H9 (cell line): Measurements from ENCODE around the gene MYO10. TPM values are rescaled to one million over a fixed set of nuclear protein-coding genes. Genes with fewer than 3 reads are reported as not detected.

Source experiments
- DNase-seq: peaks from one replicate; pipeline ENCODE4 v3.0.0-alpha.2; 2017
- H2AFZ ChIP-seq: one replicate; pipeline ENCODE4 v1.6.1; 2013; ENCODE audit warnings: mild to moderate bottlenecking, low read length, control low read depth, moderate library complexity
- H2AK5ac ChIP-seq: 2 replicates; pipeline ENCODE4 v1.6.1; 2013; ENCODE audit warnings: low read length, control low read depth, mixed read lengths; ENCODE audit not compliant: insufficient read length
- H2BK120ac ChIP-seq: one replicate; pipeline ENCODE4 v1.6.1; 2013; ENCODE audit warnings: low read depth, mild to moderate bottlenecking, low read length, control low read depth, inconsistent platforms; ENCODE audit not compliant: poor library complexity, severe bottlenecking
- H2BK12ac ChIP-seq: 2 replicates; pipeline ENCODE4 v1.6.1; 2013; ENCODE audit warnings: low read length, control low read depth, mixed read lengths, low read depth; ENCODE audit not compliant: insufficient read length
- H2BK15ac ChIP-seq: 2 replicates; pipeline ENCODE4 v1.6.1; 2013; ENCODE audit warnings: low read depth, low read length, control low read depth
- H2BK20ac ChIP-seq: one replicate; pipeline ENCODE4 v1.6.1; 2013; ENCODE audit warnings: low read depth, mild to moderate bottlenecking, low read length, control low read depth, inconsistent platforms; ENCODE audit not compliant: poor library complexity, severe bottlenecking
- H2BK5ac ChIP-seq: 2 replicates; pipeline ENCODE4 v1.6.1; 2013; ENCODE audit warnings: low read length, control low read depth, mixed read lengths; ENCODE audit not compliant: insufficient read length
- H3K14ac ChIP-seq: 2 replicates; pipeline ENCODE4 v1.6.1; 2013; ENCODE audit warnings: low read length, control low read depth; ENCODE audit not compliant: insufficient read depth
- H3K18ac ChIP-seq: 2 replicates; pipeline ENCODE4 v1.6.1; 2013; ENCODE audit warnings: low read depth, mild to moderate bottlenecking, mixed read lengths, low read length, control low read depth; ENCODE audit not compliant: insufficient read length
- H3K23ac ChIP-seq: 2 replicates; pipeline ENCODE4 v1.6.1; 2013; ENCODE audit warnings: low read length, control low read depth, mixed read lengths, low read depth; ENCODE audit not compliant: insufficient read length
- H3K23me2 ChIP-seq: 2 replicates; pipeline ENCODE4 v1.6.1; 2013; ENCODE audit warnings: low read depth, mild to moderate bottlenecking, mixed read lengths, low read length, control low read depth; ENCODE audit not compliant: insufficient read length, poor library complexity, severe bottlenecking
- H3K27ac ChIP-seq: 2 replicates; pipeline ENCODE4 v1.5.1; 2013; ENCODE audit warnings: low read length, control low read depth, mixed read lengths, low read depth; ENCODE audit not compliant: insufficient read length
- H3K27me3 ChIP-seq: 2 replicates; pipeline ENCODE4 v1.6.1; 2013; ENCODE audit warnings: low read length, control low read depth, inconsistent platforms; ENCODE audit not compliant: insufficient read depth
- H3K4ac ChIP-seq: 2 replicates; pipeline ENCODE4 v1.6.1; 2013; ENCODE audit warnings: low read depth, mild to moderate bottlenecking, control low read depth, inconsistent platforms, low read length, moderate library complexity
- H3K4me1 ChIP-seq: 2 replicates; pipeline ENCODE4 v1.6.1; 2013; ENCODE audit warnings: low read length, control low read depth, inconsistent platforms; ENCODE audit not compliant: insufficient read depth
- H3K4me2 ChIP-seq: 2 replicates; pipeline ENCODE4 v1.6.1; 2013; ENCODE audit warnings: low read length, control low read depth, mixed read lengths; ENCODE audit not compliant: insufficient read length, insufficient read depth
- H3K56ac ChIP-seq: 2 replicates; pipeline ENCODE4 v1.6.1; 2013; ENCODE audit warnings: low read depth, mild to moderate bottlenecking, mixed read lengths, low read length, control low read depth; ENCODE audit not compliant: insufficient read length
- H3K79me1 ChIP-seq: 2 replicates; pipeline ENCODE4 v1.6.1; 2013; ENCODE audit warnings: low read depth, mild to moderate bottlenecking, moderate library complexity, low read length, control low read depth, inconsistent platforms; ENCODE audit not compliant: insufficient read depth, poor library complexity, severe bottlenecking
- H3K79me2 ChIP-seq: 2 replicates; pipeline ENCODE4 v1.6.1; 2013; ENCODE audit warnings: low read length, control low read depth, inconsistent platforms; ENCODE audit not compliant: insufficient read depth
- H3K9ac ChIP-seq: 2 replicates; pipeline ENCODE4 v1.6.1; 2013; ENCODE audit warnings: low read length, control low read depth, mixed read lengths; ENCODE audit not compliant: insufficient read length; ENCODE audit errors: extremely low read depth
- H3K9me3 ChIP-seq: one replicate; pipeline ENCODE4 v1.6.1; 2013; ENCODE audit warnings: low read depth, low read length, inconsistent platforms; ENCODE audit not compliant: control insufficient read depth
- H3T11ph ChIP-seq: one replicate; pipeline ENCODE4 v1.6.1; 2013; ENCODE audit warnings: mild to moderate bottlenecking, low read length, control low read depth, inconsistent platforms
- H4K20me1 ChIP-seq: one replicate; pipeline ENCODE4 v1.6.1; 2013; ENCODE audit not compliant: control insufficient read depth, insufficient read length, insufficient read depth
- H4K5ac ChIP-seq: 2 replicates; pipeline ENCODE4 v1.6.1; 2013; ENCODE audit warnings: low read depth, mild to moderate bottlenecking, mixed read lengths, low read length, control low read depth; ENCODE audit not compliant: insufficient read length
- H4K8ac ChIP-seq: replicated peaks from 2 replicates; pipeline ENCODE4 v1.6.1; 2013; ENCODE audit warnings: low read length, control low read depth, mixed read lengths, low read depth; ENCODE audit not compliant: insufficient read length
- H4K91ac ChIP-seq: 2 replicates; pipeline ENCODE4 v1.6.1; 2013; ENCODE audit warnings: low read depth, mild to moderate bottlenecking, moderate library complexity, mixed read lengths, low read length, control low read depth; ENCODE audit not compliant: insufficient read length
- H3K27ac Mint-ChIP-seq, 3 experiments: 2 replicates in 2 of 3; 3 replicates in 1 of 3; pipeline ENCODE4 v1.8.0; 2020 to 2021; ENCODE audit warnings: mixed read lengths in 3 of 3, mild to moderate bottlenecking in 1 of 3, moderate library complexity in 1 of 3
- H3K27me3 Mint-ChIP-seq: 2 replicates; pipeline ENCODE4 v1.8.0; 2021; ENCODE audit warnings: low read depth, mild to moderate bottlenecking, moderate library complexity, mixed read lengths
- H3K36me3 Mint-ChIP-seq, 3 experiments: 2 replicates in 2 of 3; 3 replicates in 1 of 3; pipeline ENCODE4 v1.8.0; 2020 to 2021; ENCODE audit warnings: low read depth in 3 of 3, mixed read lengths in 3 of 3; ENCODE audit not compliant: insufficient read depth in 1 of 3
- H3K4me1 Mint-ChIP-seq, 2 experiments: 2 replicates each; pipeline ENCODE4 v1.8.0; 2020; ENCODE audit warnings: mixed read lengths in 2 of 2
- H3K4me3 Mint-ChIP-seq, 2 experiments: 2 replicates in 1 of 2; 3 replicates in 1 of 2; pipeline ENCODE4 v1.8.0; 2020 to 2021; ENCODE audit warnings: mild to moderate bottlenecking in 2 of 2, mixed read lengths in 2 of 2, moderate library complexity in 1 of 2
- H3K9me3 Mint-ChIP-seq, 2 experiments: 2 replicates in 1 of 2; 3 replicates in 1 of 2; pipeline ENCODE4 v1.8.0; 2020; ENCODE audit warnings: mild to moderate bottlenecking in 2 of 2, mixed read lengths in 2 of 2, moderate library complexity in 1 of 2
- CTCF ChIP-seq: fragments of 200-600 bp; sonication (generic); conservative IDR thresholded peaks from 3 replicates; pipeline ENCODE4 v1.8.0; 2021; ENCODE audit warnings: antibody characterized with exemption, mild to moderate bottlenecking
- WGBS: extraction: QIAGEN DNeasy Blood & Tissue Kit; methylation state at CpG from one replicate; pipeline ENCODE4 v1.1.7; 2013; ENCODE audit warnings: missing lambda C conversion rate, low lambda C conversion rate, mixed read lengths; ENCODE audit not compliant: insufficient read length; ENCODE audit errors: extremely low coverage; 5-methylcytosine and 5-hydroxymethylcytosine counted together
- total RNA-seq: library from RNA; stranded (reverse); gene quantifications from 2 replicates; pipeline ENCODE4 v1.2.1, GENCODE V29; 2021

Gene MYO10
- total RNA-seq, 1 experiment from 2014 or later: 127 TPM

GRCh38 chr5:16808021-16808420, 128.1 kb downstream of the MYO10 start:
- H4K91ac ChIP-seq: no peak overlapping the region
- no peak overlapping the region for H3K56ac ChIP-seq
- no peaks in the 10 kb centered on the region for H4K20me1 ChIP-seq
- no peak overlapping the region for H2BK120ac ChIP-seq
- no peak overlapping the region for H3K9ac ChIP-seq
- H3K9me3 ChIP-seq: no peaks in the 10 kb centered on the region
- no peak for DNase-seq
- no peak overlapping the region for H2AFZ ChIP-seq
- no CpG with 5 or more reads among the region's 7 CpGs for WGBS
- no peak overlapping the region for H2BK15ac ChIP-seq
- Mint-ChIP-seq H3K27me3 (no peaks in the 10 kb centered on the region), H3K4me3 (no peak overlapping the region), H3K9me3 (no peaks in the 10 kb centered on the region), H3K27ac (no peak overlapping the region), H3K4me1 (peaks cover 19 to 26% of the 10 kb centered on the region in 2 experiments), H3K36me3 (no peaks in the 10 kb centered on the region)
- no peak overlapping the region for H3T11ph ChIP-seq
- no peak overlapping the region for H2BK20ac ChIP-seq
- no peak overlapping the region for H4K8ac ChIP-seq
- no peak overlapping the region for H2BK5ac ChIP-seq
- H3K79me1 ChIP-seq: peaks cover 2% of the 10 kb centered on the region
- H4K5ac ChIP-seq: no peak overlapping the region
- H3K4ac ChIP-seq: no peak overlapping the region
- H3K23ac ChIP-seq: no peak overlapping the region
- H3K4me2 ChIP-seq: no peak overlapping the region
- H3K14ac ChIP-seq: no peak overlapping the region
- no peaks in the 10 kb centered on the region for H3K27me3 ChIP-seq
- peaks cover 3% of the 10 kb centered on the region; the same call in 1 of the 2 replicates for H3K4me1 ChIP-seq
- no peak overlapping the region for H2AK5ac ChIP-seq
- H2BK12ac ChIP-seq: no peak overlapping the region
- H3K23me2 ChIP-seq: no peaks in the 10 kb centered on the region
- no peak for TF ChIP-seq CTCF
- no peak overlapping the region for H3K18ac ChIP-seq
- H3K79me2 ChIP-seq: no peaks in the 10 kb centered on the region
- H3K27ac ChIP-seq: no peak overlapping the region
